Loucy (cell line): ENCODE measurements around the gene SFXN5.

Experiments used
- H2AFZ ChIP-seq: fragments of 200-600 bp; sonication (generic); 2 replicates; pipeline ENCODE4 v1.6.0; 2016; ENCODE audit warnings: antibody characterized with exemption, mild to moderate bottlenecking, low read length, moderate library complexity
- H3F3A ChIP-seq: fragments of 200-600 bp; 2 replicates; pipeline ENCODE4 v1.6.0; 2016; ENCODE audit warnings: antibody characterized with exemption, low read depth, mild to moderate bottlenecking
- H3K27me3 ChIP-seq: fragments of 200-600 bp; sonication (generic); 2 replicates; pipeline ENCODE4 v1.6.1; 2014; ENCODE audit warnings: low read length, mild to moderate bottlenecking; ENCODE audit not compliant: insufficient read depth, poor library complexity, severe bottlenecking
- H3K36me3 ChIP-seq: fragments of 200-600 bp; sonication (generic); 2 replicates; pipeline ENCODE4 v1.6.1; 2016; ENCODE audit warnings: low read length; ENCODE audit not compliant: insufficient read depth
- H3K4me1 ChIP-seq: fragments of 200-600 bp; sonication (generic); 2 replicates; pipeline ENCODE4 v1.5.1; 2014; ENCODE audit warnings: low read length, mild to moderate bottlenecking; ENCODE audit not compliant: insufficient read depth, poor library complexity, severe bottlenecking
- H3K4me2 ChIP-seq: fragments of 200-600 bp; sonication (generic); 2 replicates; pipeline ENCODE4 v1.6.0; 2014; ENCODE audit warnings: antibody characterized with exemption, low read length, low read depth, mild to moderate bottlenecking; ENCODE audit not compliant: poor library complexity, severe bottlenecking
- H3K4me3 ChIP-seq: fragments of 200-600 bp; sonication (generic); 2 replicates; pipeline ENCODE4 v1.5.1; 2014; ENCODE audit warnings: low read length, mild to moderate bottlenecking, mixed read lengths; ENCODE audit not compliant: poor library complexity, severe bottlenecking
- H3K79me2 ChIP-seq: fragments of 200-600 bp; sonication (generic); 2 replicates; pipeline ENCODE4 v1.6.1; 2014; ENCODE audit warnings: low read length; ENCODE audit not compliant: insufficient read depth
- H3K9ac ChIP-seq: fragments of 200-600 bp; sonication (generic); 2 replicates; pipeline ENCODE4 v1.6.0; 2014; ENCODE audit warnings: mild to moderate bottlenecking, low read depth, low read length, moderate library complexity; ENCODE audit not compliant: poor library complexity, severe bottlenecking
- H3K9me2 ChIP-seq: fragments of 200-600 bp; sonication (generic); replicated peaks from 2 replicates; pipeline ENCODE4 v1.6.1; 2016; ENCODE audit warnings: low read depth, low read length, mixed read lengths
- H3K9me3 ChIP-seq: fragments of 200-600 bp; sonication (generic); 2 replicates; pipeline ENCODE4 v1.6.1; 2014; ENCODE audit warnings: mild to moderate bottlenecking, antibody characterized with exemption, low read length, low read depth; ENCODE audit not compliant: insufficient read depth
- H4K20me1 ChIP-seq: fragments of 200-600 bp; sonication (generic); 2 replicates; pipeline ENCODE4 v1.6.0; 2014; ENCODE audit warnings: antibody characterized with exemption, low read length, mild to moderate bottlenecking; ENCODE audit not compliant: insufficient read depth, poor library complexity, severe bottlenecking
- CTCF ChIP-seq: fragments of 200-600 bp; sonication (generic); conservative IDR thresholded peaks from 2 replicates; pipeline ENCODE4 v1.5.1; 2014; ENCODE audit warnings: mild to moderate bottlenecking, antibody characterized with exemption, low read length
- EZH2phosphoT487 ChIP-seq: fragments of 200-600 bp; IDR thresholded peaks from 2 replicates; pipeline ENCODE4 v1.6.1; 2018; ENCODE audit warnings: antibody characterized with exemption, mild to moderate bottlenecking, moderate library complexity, borderline replicate concordance

Gene SFXN5

GRCh38 chr2:72954376-72955227, 116.9 kb downstream of the SFXN5 start:
- H3K9me2 ChIP-seq = no peaks in the 10 kb centered on the region
- H3K4me3 ChIP-seq = peak overlapping the region; percentile 86
- H3K27me3 ChIP-seq = no peaks in the 10 kb centered on the region
- peak overlapping the region; percentile 93 for H3K4me2 ChIP-seq
- H3K36me3 ChIP-seq = no peaks in the 10 kb centered on the region
- peaks cover 22% of the 10 kb centered on the region for H4K20me1 ChIP-seq
- H2AFZ ChIP-seq = peak overlapping the region; percentile 44
- H3F3A ChIP-seq = no peaks in the 10 kb centered on the region
- H3K9ac ChIP-seq = peak overlapping the region; percentile 90
- no peaks in the 10 kb centered on the region for H3K9me3 ChIP-seq
- H3K79me2 ChIP-seq = peaks cover 47% of the 10 kb centered on the region
- TF ChIP-seq EZH2phosphoT487 (no peak), CTCF (no peak)
- H3K4me1 ChIP-seq = peaks cover 48% of the 10 kb centered on the region

DNA sequence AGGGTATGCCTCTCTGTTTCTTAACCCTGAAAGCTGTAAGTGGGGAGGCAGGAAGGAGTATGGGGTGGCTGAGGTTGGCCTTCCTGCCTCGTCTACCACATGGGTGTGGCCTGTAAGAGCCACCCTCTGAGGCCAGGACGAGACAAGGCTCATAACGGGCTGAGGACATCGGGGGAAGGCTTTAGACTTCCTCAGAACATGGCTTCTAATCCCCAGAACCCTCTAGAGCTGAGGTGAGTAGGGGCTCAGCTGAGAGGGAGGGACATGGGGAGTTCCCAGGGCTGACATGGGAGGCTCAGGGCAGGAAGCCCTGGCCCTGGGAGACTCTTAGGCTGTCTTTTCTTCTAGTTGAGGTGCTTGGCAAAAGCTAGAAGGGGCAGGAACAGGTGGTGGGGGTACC, 117.5 kb downstream of the SFXN5 start:
- peak overlapping the region; percentile 90 for H3K9ac ChIP-seq
- peak overlapping the region; percentile 44 for H2AFZ ChIP-seq
- H3K4me3 ChIP-seq = peak overlapping the region; percentile 86

GRCh38 chr2:72953528-72953927, 118.0 kb downstream of the SFXN5 start:
- Histone ChIP-seq H3K27me3 (no peaks in the 10 kb centered on the region), H2AFZ (peak overlapping the region; percentile 44), H4K20me1 (peaks cover 22% of the 10 kb centered on the region), H3K9me3 (no peaks in the 10 kb centered on the region), H3K4me3 (peak overlapping the region; percentile 86), H3F3A (no peaks in the 10 kb centered on the region), H3K79me2 (peaks cover 46% of the 10 kb centered on the region), H3K4me2 (peak overlapping the region; percentile 93), H3K36me3 (no peaks in the 10 kb centered on the region), H3K9me2 (no peaks in the 10 kb centered on the region), H3K9ac (peak overlapping the region; percentile 90), H3K4me1 (peaks cover 39% of the 10 kb centered on the region)
- TF ChIP-seq EZH2phosphoT487 = no peak
- TF ChIP-seq CTCF = no peak

More for the DNA sequence above, 117.5 kb downstream of the SFXN5 start:
- Histone ChIP-seq H3K36me3 (no peaks in the 10 kb centered on the region), H3K9me2 (no peaks in the 10 kb centered on the region), H3K9me3 (no peaks in the 10 kb centered on the region), H3K4me1 (peaks cover 42% of the 10 kb centered on the region), H3K4me2 (peak overlapping the region; percentile 93), H4K20me1 (peaks cover 22% of the 10 kb centered on the region), H3K27me3 (no peaks in the 10 kb centered on the region), H3F3A (no peaks in the 10 kb centered on the region), H3K79me2 (peaks cover 47% of the 10 kb centered on the region)
- TF ChIP-seq EZH2phosphoT487 (no peak), CTCF (no peak)
